K562 (cell line): ENCODE results near the gene MRGPRE. TPM values are rescaled to one million over a fixed set of nuclear protein-coding genes. Genes with fewer than 3 reads are reported as not detected.

Experiments used
- DIDO1 ChIP-seq: fragments of 450-650 bp; IDR thresholded peaks from 2 replicates; pipeline ENCODE4 v1.6.1; 2016; ENCODE audit warnings: low read depth, missing biosample characterization, missing genetic modification characterization
- ELF2 ChIP-seq: fragments of 250-450 bp; sonication (Bioruptor Pico); IDR thresholded peaks from 2 replicates; pipeline ENCODE4 v1.5.0; 2021; ENCODE audit warnings: mild to moderate bottlenecking
- LCOR ChIP-seq: sonication (generic); formaldehyde crosslinking; IDR thresholded peaks from 2 replicates; pipeline ENCODE4 v1.8.0; 2022; ENCODE audit warnings: mild to moderate bottlenecking, missing genetic modification reagents
- MTA2 ChIP-seq: fragments of 450-650 bp; IDR thresholded peaks from 2 replicates; pipeline ENCODE4 v1.6.1; 2016; ENCODE audit warnings: low read depth
- POLR2A ChIP-seq: fragments of 450-650 bp; conservative IDR thresholded peaks from 2 replicates; pipeline ENCODE4 v1.6.1; 2016
- RBM14 ChIP-seq: fragments of 200-400 bp; formaldehyde crosslinking; IDR thresholded peaks from 2 replicates; pipeline ENCODE4 v1.6.1; 2018; ENCODE audit warnings: low read depth, mild to moderate bottlenecking, low read length, moderate library complexity, borderline replicate concordance; ENCODE audit not compliant: insufficient read depth
- SMC3 ChIP-seq: conservative IDR thresholded peaks from 2 replicates; pipeline ENCODE4 v1.6.1; 2011; ENCODE audit warnings: low read depth, low read length, improper control_type of control experiment; ENCODE audit not compliant: insufficient read depth
- UBTF ChIP-seq, 2 experiments: IDR thresholded peaks; 2 replicates each; pipeline ENCODE4 v1.6.1; 2012; ENCODE audit warnings: improper control_type of control experiment in 2 of 2, low read depth in 2 of 2, low read length in 2 of 2, borderline replicate concordance in 1 of 2
- ZFP36 ChIP-seq: fragments of 150-350 bp; IDR thresholded peaks from 2 replicates; pipeline ENCODE4 v1.6.1; 2018; ENCODE audit warnings: low read length, low read depth; ENCODE audit not compliant: partially characterized antibody
- ZNF212 ChIP-seq: fragments of 450-650 bp; formaldehyde crosslinking; IDR thresholded peaks from 2 replicates; pipeline ENCODE4 v1.4.0; 2020; ENCODE audit warnings: mild to moderate bottlenecking
- ZNF274 ChIP-seq: IDR thresholded peaks from 2 replicates; pipeline ENCODE4 v1.6.1; 2011; ENCODE audit warnings: low read depth, mild to moderate bottlenecking, low read length, moderate library complexity, borderline replicate concordance
- ZNF3 ChIP-seq: fragments of 250-450 bp; sonication (Bioruptor Pico); IDR thresholded peaks from 2 replicates; pipeline ENCODE4 v1.5.0; 2021; ENCODE audit warnings: mild to moderate bottlenecking, moderate library complexity
- ZNF79 ChIP-seq: fragments of 250-450 bp; sonication (Bioruptor Pico); IDR thresholded peaks from 2 replicates; pipeline ENCODE4 v1.4.0; 2020; ENCODE audit warnings: low read depth, mild to moderate bottlenecking, moderate library complexity
- polyA plus RNA-seq, 8 experiments: library from polyadenylated mRNA; depleted of rRNA in 4 of 8; stranded (reverse) in 5 of 8; unstranded in 3 of 8; fragments of >200 nt; fragmentation: Nextera tagmentation in 2 of 8; fragmentation: Illumina TruSeq in 1 of 8; extraction: Ambion mirVana in 2 of 8; extraction: Trizol in 1 of 8; gene quantifications; 2 replicates each; pipeline versions ENCODE4 v1.2.1 to v1.2.3, GENCODE V29; 2011 to 2014; ENCODE audit warnings: inconsistent platforms in 1 of 8, missing spikeins in 1 of 8
- total RNA-seq, 7 experiments: library from RNA; depleted of rRNA in 6 of 7; stranded (reverse); fragments of >200 nt in 6 of 7; fragmentation: Illumina TruSeq in 2 of 7; extraction: Trizol in 2 of 7; gene quantifications; 2 replicates each; pipeline versions ENCODE4 v1.2.1 to v1.2.3, GENCODE V29; 2011 to 2021; ENCODE audit warnings: low replicate concordance in 1 of 7
- TF ChIP-seq, protein P1 (sequence below): fragments of 450-650 bp; IDR thresholded peaks from 2 replicates; pipeline ENCODE4 v1.6.1; 2018; ENCODE audit not compliant: partially characterized antibody
- TF ChIP-seq, protein P2 (sequence below): fragments of 250-450 bp; sonication (Bioruptor Pico); IDR thresholded peaks from 2 replicates; pipeline ENCODE4 v1.8.0; 2021; ENCODE audit warnings: moderate library complexity, mild to moderate bottlenecking, inconsistent platforms
- TF ChIP-seq, protein P3 (sequence below): fragments of 450-650 bp; IDR thresholded peaks from 2 replicates; pipeline ENCODE4 v1.6.1; 2017; ENCODE audit warnings: antibody characterized with exemption, mild to moderate bottlenecking

MRGPRE gene
- total and polyA plus RNA-seq, 9 of the 15 experiments (the other 6 are each of a cell fraction or from before 2014, with no cell fraction given) = not detected

- TF ChIP-seq, protein P1, sequence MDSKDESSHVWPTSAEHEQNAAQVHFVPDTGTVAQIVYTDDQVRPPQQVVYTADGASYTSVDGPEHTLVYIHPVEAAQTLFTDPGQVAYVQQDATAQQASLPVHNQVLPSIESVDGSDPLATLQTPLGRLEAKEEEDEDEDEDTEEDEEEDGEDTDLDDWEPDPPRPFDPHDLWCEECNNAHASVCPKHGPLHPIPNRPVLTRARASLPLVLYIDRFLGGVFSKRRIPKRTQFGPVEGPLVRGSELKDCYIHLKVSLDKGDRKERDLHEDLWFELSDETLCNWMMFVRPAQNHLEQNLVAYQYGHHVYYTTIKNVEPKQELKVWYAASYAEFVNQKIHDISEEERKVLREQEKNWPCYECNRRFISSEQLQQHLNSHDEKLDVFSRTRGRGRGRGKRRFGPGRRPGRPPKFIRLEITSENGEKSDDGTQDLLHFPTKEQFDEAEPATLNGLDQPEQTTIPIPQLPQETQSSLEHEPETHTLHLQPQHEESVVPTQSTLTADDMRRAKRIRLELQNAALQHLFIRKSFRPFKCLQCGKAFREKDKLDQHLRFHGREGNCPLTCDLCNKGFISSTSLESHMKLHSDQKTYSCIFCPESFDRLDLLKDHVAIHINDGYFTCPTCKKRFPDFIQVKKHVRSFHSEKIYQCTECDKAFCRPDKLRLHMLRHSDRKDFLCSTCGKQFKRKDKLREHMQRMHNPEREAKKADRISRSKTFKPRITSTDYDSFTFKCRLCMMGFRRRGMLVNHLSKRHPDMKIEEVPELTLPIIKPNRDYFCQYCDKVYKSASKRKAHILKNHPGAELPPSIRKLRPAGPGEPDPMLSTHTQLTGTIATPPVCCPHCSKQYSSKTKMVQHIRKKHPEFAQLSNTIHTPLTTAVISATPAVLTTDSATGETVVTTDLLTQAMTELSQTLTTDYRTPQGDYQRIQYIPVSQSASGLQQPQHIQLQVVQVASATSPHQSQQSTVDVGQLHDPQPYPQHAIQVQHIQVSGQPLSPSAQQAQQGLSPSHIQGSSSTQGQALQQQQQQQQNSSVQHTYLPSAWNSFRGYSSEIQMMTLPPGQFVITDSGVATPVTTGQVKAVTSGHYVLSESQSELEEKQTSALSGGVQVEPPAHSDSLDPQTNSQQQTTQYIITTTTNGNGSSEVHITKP = peak; percentile 57
- TF ChIP-seq RBM14 (no peak), ZNF274 (0 out of 2 replicates have a peak, but pooled peaks have one; percentile 42), ELF2 (no peak), ZNF79 (CRISPR knock-in tag) (no peak), ZNF3 (no peak), UBTF (IDR thresholded peaks at IDR 0.05; ENCODE audit: borderline replicate concordance in 1 of 2, low read depth in 2 of 2, low read length in 2 of 2) (peak in 1 of 2 experiments; percentile 51; a peak in 1 of 4 replicates), ZFP36 (peak; percentile 93), DIDO1 (no peak), LCOR (CRISPR knock-in tag) (no peak), POLR2A (no peak), MTA2 (peak; percentile 40; the same call in 1 of the 2 replicates), ZNF212 (CRISPR knock-in tag) (no peak), SMC3 (no peak)
- TF ChIP-seq, protein P2, sequence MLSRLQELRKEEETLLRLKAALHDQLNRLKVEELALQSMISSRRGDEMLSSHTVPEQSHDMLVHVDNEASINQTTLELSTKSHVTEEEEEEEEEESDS (CRISPR knock-in tag) = no peak
- TF ChIP-seq, protein P3, sequence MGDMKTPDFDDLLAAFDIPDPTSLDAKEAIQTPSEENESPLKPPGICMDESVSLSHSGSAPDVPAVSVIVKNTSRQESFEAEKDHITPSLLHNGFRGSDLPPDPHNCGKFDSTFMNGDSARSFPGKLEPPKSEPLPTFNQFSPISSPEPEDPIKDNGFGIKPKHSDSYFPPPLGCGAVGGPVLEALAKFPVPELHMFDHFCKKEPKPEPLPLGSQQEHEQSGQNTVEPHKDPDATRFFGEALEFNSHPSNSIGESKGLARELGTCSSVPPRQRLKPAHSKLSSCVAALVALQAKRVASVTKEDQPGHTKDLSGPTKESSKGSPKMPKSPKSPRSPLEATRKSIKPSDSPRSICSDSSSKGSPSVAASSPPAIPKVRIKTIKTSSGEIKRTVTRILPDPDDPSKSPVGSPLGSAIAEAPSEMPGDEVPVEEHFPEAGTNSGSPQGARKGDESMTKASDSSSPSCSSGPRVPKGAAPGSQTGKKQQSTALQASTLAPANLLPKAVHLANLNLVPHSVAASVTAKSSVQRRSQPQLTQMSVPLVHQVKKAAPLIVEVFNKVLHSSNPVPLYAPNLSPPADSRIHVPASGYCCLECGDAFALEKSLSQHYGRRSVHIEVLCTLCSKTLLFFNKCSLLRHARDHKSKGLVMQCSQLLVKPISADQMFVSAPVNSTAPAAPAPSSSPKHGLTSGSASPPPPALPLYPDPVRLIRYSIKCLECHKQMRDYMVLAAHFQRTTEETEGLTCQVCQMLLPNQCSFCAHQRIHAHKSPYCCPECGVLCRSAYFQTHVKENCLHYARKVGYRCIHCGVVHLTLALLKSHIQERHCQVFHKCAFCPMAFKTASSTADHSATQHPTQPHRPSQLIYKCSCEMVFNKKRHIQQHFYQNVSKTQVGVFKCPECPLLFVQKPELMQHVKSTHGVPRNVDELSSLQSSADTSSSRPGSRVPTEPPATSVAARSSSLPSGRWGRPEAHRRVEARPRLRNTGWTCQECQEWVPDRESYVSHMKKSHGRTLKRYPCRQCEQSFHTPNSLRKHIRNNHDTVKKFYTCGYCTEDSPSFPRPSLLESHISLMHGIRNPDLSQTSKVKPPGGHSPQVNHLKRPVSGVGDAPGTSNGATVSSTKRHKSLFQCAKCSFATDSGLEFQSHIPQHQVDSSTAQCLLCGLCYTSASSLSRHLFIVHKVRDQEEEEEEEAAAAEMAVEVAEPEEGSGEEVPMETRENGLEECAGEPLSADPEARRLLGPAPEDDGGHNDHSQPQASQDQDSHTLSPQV = peak; percentile 76; the same call in 1 of the 2 replicates
Observed at GRCh38 chr11:3231851-3232744, at the start of gene MRGPRE (continued).
